Stimulated activated CD4-positive, alpha-beta T cell treated with anti-CD3 and anti-CD28 coated beads, Interleukin-2, amount 100 ng/mL, for 24 hours (primary cell): ENCODE data around the gene ESRP2.

Source experiments
- DNase-seq, 2 donors: peaks; one replicate each; pipeline ENCODE4 v3.0.0-alpha.2; 2020

ESRP2 gene

DNA sequence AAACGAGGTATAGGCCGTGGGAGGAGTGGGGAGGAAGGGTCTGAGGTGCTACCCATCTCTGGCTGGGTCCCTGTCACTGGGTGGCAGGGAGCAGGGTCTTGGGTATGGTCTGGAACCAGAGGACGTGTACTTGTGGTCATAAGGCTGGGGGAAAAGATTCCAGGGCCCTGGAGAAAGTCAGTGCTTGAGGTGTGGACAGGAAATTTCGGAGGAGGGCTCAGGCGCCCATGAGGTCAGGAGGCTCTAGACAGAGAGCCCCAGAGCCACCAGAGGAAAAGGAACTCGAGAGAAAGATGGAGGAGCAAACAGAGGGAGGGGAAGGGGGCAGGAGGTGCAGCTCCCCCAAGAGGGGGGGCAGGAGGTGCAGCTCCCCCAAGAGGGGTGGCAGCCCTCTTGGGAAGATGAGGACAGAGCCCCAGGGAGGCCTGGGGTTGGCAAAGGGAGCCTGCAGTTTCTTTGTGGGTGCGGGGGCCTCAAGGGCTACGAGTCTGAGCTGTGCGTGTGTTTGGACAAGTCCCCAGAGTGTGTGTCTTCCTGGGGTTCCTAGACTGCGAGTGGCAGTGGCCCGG, 27.7 kb upstream of the ESRP2 start:
- no peak for DNase-seq

- DNase-seq, result no peak
These were observed 23.3 kb upstream of the ESRP2 start for GRCh38 chr16:68259007-68259825.

DNA sequence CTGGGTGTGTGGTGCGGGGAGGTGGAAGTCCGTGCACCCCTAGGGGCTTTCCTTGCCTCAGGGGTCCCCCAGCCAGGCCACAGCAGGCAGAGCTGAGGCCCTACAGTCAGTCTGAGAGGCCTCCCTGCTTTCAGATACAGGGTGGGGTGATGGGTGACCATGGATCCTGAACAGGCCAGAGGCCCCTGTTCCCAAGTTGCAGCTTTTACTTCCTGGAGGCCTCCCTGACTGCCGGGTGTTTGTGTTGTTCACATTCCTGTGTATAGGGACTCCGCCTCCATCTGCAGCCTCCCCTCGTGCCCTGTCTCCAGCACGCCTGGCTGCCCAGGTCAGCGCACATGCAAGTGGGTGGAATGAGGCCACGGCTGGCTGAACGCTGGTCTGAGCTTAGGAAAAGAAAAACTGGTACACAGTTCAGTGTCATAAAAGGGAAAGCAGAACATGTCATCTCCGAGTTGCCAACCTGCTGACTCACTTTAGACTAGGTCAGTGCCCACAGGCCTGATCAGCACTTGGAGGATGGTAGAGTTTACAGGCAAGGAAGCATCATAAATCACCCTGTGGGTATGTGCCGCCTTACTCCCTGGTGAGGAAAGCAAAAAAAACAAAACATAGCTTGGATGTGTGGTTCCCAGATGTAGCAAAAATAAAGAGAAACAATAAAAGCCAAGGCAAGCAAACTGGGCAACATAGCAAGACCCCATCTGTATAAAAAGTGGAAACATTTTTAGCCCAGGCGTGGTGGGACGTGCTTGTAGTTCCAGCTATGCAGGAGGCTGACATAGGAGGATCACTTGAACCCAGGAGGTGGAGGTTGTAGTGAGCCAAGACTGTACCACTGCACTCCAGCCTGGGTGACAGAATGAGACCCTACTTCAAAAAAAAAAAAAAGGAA, 22.2 kb upstream of the ESRP2 start:
- no peak for DNase-seq

GRCh38 chr16:68257251-68257905, 21.5 kb upstream of the ESRP2 start:
- DNase-seq, result no peak

DNA sequence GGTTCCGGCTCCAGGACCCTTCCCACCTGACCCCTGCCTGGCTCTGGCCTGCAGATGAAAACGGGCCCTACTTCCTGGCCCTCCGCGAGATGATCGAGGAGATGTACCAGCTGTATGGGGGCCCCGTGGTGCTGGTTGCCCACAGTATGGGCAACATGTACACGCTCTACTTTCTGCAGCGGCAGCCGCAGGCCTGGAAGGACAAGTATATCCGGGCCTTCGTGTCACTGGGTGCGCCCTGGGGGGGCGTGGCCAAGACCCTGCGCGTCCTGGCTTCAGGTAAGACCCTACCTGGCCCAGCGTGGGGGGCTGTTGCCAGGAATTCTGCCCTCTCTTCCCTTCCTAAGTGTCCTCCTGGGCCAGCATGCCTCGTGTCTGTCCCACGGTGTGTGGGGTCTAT, 19.8 kb upstream of the ESRP2 start:
- DNase-seq, result no peak

- no peak for DNase-seq
These were observed 17.8 kb upstream of the ESRP2 start for GRCh38 chr16:68253721-68254120.

- DNase-seq, result no peak
These were observed 16.5 kb upstream of the ESRP2 start for GRCh38 chr16:68252383-68252782.

DNA sequence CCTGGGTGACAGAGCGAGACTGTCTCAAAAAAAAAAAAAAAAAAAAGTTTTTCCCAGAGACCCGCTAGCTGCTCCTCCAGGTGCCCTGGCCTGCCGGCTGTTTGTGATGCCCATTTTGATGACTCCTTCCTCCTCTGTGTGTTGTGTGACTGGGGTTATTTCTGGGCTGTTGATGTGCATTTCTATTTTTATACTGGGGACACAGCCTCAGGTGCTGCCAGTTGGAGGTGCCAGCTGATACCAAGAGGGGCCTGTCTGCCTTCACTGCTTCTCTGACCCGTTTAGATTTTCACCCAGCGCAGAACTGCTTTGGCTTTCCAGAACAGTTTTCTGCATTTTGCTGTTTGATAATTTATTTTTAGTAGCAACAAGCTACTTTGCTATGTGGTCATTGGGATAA, 15.9 kb upstream of the ESRP2 start:
- DNase-seq, result no peak

DNA sequence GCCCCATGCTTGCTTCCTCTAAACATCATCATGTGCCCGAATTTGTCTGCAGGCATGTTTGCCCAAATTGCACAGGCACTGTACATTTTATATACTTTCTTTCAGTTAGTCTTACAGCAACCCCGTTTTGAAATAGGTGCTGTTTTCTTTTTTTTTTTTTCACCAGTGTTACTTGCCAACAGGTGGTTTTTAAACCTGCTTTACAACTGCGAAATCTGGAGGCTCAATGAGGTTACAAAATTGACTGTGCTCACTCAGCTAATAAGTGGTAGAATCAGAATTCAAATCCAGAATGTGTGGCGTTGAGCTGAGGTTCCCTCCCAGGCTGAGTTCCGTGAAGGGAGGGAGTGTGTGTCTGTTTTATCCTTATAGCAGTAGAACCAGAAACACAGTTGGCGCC, 15.0 kb upstream of the ESRP2 start:
- no peak for DNase-seq

DNA sequence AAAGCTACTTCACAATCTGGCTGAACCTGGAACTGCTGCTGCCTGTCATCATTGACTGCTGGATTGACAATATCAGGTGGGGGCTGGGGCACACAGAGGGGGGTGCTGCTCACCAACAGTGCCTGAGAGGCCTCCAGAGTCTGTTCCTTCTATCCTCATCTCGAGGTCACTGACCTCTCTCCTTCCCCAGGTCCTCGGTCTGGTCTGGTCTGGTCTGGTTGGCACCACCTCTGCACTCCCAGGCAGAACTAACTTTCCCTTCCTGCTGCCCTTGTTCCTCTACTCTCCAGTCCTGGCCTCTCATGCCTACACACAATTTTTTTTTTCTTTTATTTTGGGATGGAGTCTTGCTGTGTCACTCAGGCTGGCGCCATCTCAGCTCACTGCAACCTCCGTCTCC, 13.4 kb upstream of the ESRP2 start:
- no peak for DNase-seq

GRCh38 chr16:68247932-68248331, 12.0 kb upstream of the ESRP2 start:
- DNase-seq, result no peak

DNA sequence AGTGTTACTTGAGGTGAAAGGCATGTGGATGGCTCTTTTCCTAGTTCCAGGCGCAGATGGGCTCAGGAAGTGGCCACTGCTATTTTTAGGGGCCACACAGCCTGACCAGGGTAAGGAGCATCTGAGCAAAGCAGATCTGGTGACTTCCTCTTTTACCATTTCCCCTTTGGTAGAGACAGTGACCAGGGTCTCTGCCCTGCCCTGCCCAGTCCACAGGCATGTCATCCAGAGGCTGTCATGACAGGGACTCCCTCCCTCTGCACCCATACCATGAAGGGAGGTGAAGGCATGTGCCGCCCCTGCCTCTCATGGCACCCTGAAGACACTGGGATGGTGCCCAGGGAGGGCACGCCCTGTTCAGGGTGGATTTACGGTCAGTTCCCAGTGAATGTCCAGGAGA, 11.5 kb upstream of the ESRP2 start:
- no peak for DNase-seq

- no peak for DNase-seq
These were observed 10.7 kb upstream of the ESRP2 start for GRCh38 chr16:68246666-68247065.

GRCh38 chr16:68246121-68246520, 10.2 kb upstream of the ESRP2 start:
- DNase-seq, result no peak

DNA sequence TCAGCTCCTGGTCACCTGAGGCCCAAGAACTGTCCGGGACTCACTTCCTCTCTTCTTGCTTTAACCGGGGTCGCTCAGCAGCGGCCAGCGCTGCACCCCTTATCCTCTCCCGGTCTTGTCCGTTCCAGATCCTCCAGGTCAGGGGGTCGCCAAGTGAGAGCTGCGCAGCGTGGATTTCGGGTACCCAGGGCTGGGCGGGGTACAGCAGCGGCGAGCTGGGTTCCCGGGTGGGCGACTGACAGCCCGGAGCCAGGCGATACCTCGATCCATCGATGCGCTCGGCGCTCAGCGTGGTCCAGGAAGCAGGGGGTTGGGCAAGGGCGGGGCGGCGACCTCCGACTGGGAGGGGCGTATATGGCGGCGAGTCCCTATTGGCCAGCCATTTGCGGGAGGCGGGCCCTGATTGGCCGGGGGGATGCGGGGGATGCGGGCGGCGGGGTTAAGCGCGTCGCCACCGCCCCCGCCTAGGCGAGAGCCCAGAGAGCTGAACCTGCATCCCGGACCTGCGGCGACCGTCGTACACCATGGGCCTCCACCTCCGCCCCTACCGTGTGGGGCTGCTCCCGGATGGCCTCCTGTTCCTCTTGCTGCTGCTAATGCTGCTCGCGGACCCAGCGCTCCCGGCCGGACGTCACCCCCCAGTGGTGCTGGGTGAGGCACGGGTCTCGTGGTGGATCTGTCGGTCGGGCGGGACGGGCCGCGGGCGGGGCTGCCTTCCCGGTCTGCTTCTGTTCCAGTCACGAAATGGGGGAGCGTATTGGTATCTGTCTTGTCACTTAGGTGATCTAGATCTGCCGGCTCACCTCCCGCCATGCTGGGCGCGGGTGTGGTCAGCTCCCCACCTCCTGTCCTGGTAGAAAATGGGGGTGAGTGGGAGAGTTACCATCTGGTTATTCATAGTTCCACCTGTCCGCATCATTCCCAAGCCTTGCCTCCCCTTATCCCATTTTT, 9.3 kb upstream of the ESRP2 start, which contains the start of gene PLA2G15:
PLA2G15 (plus strand) TSS at position 471 of the 951 bp plus-strand sequence; CDS start at position 525, 54 bp downstream.
- peak; percentile 96 to 98 for DNase-seq

DNA sequence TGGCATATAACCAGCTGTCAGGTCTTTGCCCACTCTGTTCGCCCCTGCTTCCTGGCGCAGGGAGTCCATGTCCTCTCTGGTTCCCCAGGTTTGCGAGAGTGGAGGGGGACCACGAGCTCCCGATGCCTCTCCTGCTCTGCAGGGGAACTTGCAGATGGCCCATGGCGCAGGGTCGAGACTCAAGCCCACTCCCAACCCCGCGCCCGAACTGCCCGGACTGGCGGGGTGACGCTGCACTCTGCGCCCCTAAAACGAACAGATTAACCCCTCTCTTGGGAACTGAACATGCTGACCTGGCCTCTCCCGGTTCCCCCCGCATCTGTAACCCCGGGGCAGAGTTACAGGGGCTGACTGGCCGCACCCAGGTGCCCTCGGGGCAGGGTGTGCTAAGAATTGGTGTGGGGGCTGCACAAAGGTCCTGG, 8.6 kb upstream of the ESRP2 start:
- DNase-seq, result no peak

- DNase-seq, result no peak
These were observed 7.3 kb upstream of the ESRP2 start for GRCh38 chr16:68242926-68243858.

DNA sequence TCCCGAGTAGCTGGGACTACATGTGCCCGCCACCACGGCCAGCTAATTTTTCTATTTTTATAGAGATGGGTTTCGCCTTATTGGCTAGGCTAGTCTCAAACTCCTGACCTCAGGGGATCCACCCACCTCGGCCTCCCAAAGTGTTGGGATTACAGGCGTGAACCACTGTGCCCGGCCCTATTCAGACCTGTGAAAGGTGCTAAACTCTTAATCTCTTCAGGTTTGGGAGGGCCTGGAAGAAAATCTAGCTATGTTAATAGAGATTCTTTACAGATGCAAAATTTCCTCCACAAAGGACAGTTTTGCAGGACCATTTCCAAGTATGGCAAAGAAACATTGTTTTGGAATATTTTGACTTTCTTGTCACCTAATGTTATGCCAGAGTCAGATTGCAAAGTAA, 6.2 kb upstream of the ESRP2 start:
- DNase-seq, result no peak

- DNase-seq, result no peak
These were observed 2.1 kb upstream of the ESRP2 start for GRCh38 chr16:68238029-68238345.

DNA sequence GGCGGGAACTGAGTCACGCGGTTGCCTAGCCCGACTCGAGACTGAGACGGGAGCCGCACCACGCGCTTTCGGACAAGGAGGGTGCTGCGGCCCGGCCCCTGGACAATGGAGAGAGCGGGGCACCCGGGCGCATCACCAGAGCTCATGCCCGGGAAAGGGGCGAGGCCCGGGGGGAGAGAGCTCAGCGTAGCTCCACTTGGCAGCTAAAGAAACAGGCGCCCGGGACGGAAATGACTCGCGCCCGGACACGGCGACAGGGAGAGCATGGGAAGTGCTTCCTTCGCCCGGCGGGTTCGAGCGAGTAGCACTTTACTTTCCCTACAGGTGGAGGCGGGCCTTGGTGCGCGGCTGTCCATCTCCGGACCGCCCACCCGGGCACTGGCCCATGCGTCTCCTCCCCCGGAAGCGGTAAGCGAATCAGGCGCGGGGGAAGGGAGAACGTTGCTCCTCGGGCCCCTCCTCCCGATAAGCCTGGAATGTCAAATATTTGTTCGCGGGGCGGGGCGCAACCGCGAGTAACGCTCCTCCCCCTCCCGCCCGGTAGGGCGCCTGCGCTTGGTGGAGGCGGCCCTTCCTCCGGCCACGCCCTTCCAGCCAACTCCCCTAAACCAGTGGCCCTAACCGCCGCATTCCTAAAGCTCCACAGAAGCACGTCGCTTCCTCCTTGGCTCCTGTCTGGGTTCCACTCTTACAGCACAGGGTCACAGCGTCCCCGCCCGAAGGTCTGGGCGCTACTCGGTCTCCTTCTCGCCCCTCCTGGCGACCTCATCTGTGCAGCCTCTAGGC, 1.5 kb upstream of the ESRP2 start:
- peak; percentile 92 to 96 for DNase-seq
